Body of pancreas (tissue), 4 donors: ENCODE results near the gene NTMT1.

Experiments used
- CTCF ChIP-seq, 7 experiments: fragments of 450-650 bp in 4 of 7; fragments of 200-600 bp in 3 of 7; sonication (generic) in 3 of 7; IDR thresholded peaks; one replicate each; pipeline ENCODE4 v1.5.1; 2016 to 2019; ENCODE audit warnings: antibody characterized with exemption in 7 of 7
- POLR2A ChIP-seq, 3 donors: fragments of 450-650 bp; IDR thresholded peaks; one replicate each; pipeline ENCODE4 v1.6.1; 2016; ENCODE audit warnings: antibody characterized with exemption in 3 of 3, mild to moderate bottlenecking in 2 of 3

DNA sequence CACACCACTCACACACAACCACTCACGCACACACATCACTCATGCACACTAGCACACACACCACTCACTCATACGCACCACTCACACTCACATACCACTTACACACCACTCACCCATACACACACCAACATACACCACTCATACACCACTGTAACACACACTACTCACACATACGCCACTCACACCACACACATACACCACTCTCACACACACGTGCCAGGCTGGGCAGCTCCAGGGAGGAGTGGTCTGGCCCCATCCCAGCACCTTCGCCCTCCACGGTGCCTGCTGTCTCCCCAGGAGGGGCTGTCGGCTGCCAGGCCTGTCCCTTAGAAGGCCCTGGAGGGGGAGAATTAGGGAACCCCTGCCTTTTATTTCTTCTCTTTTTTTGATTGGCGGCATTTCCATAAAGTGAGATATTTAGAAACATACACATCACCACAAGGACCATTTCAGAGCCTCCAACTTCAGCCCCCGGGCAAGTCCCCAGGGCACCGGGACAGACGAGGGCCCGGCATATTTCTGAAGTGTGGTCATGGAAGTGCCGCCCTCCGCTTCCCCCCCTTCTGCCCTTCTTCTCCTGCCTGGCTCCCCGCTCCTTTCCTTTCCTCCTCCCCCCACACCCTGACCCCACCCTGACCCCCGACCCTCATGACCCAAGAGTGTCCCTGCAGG lies 22.3 kb downstream of the NTMT1 start:
- TF ChIP-seq POLR2A (IDR thresholded peaks at IDR 0.05) (no peak), CTCF (IDR thresholded peaks at IDR 0.05) (no peak)
